Adrenal gland (tissue), 12 donors: ENCODE measurements around the gene PLA2G12B. TPM values are rescaled to one million over a fixed set of nuclear protein-coding genes. Genes with fewer than 3 reads are reported as not detected.

Source experiments
- DNase-seq, 7 donors: peaks; one replicate each; pipeline ENCODE4 v3.0.0-alpha.2; 2019 to 2020
- H3K27ac ChIP-seq, 5 donors: fragments of 200-600 bp; sonication (generic) in 4 of 5; 1 replicate in 3 of 5; 2 replicates in 2 of 5; pipeline versions ENCODE4 v1.5.1 to v1.8.0; 2016 to 2020; ENCODE audit warnings: mild to moderate bottlenecking in 1 of 5
- H3K27me3 ChIP-seq: fragments of 200-600 bp; 2 replicates; pipeline ENCODE4 v1.8.0; 2021
- H3K36me3 ChIP-seq, 2 donors: fragments of 200-600 bp; replicated peaks in 1 of 2; 1 replicate in 1 of 2; 2 replicates in 1 of 2; pipeline versions ENCODE4 v1.5.1 to v1.8.0; 2018 to 2022
- H3K4me1 ChIP-seq, 2 donors: fragments of 200-600 bp; replicated peaks in 1 of 2; 1 replicate in 1 of 2; 2 replicates in 1 of 2; pipeline versions ENCODE4 v1.5.1 to v1.8.0; 2018 to 2021
- H3K4me3 ChIP-seq, 4 donors: fragments of 200-600 bp; sonication (generic) in 3 of 4; one replicate each; pipeline ENCODE4 v1.5.1; 2016 to 2018
- H3K9me3 ChIP-seq, 3 donors: fragments of 200-600 bp; sonication (generic) in 1 of 3; replicated peaks in 1 of 3; 1 replicate in 2 of 3; 2 replicates in 1 of 3; pipeline versions ENCODE4 v1.5.1 to v1.8.0; 2016 to 2021
- CTCF ChIP-seq, 6 experiments: fragments of 450-650 bp in 4 of 6; fragments of 200-600 bp in 2 of 6; sonication (generic) in 1 of 6; IDR thresholded peaks; 1 replicate in 5 of 6; 2 replicates in 1 of 6; pipeline versions ENCODE4 v1.5.1 to v1.8.0; 2016 to 2021; ENCODE audit warnings: antibody characterized with exemption in 6 of 6, mild to moderate bottlenecking in 2 of 6, moderate library complexity in 1 of 6
- POLR2A ChIP-seq, 2 donors: fragments of 450-650 bp; IDR thresholded peaks; one replicate each; pipeline ENCODE4 v1.6.1; 2017; ENCODE audit warnings: antibody characterized with exemption in 2 of 2, mild to moderate bottlenecking in 2 of 2, moderate library complexity in 1 of 2
- WGBS, 4 donors: extraction: QIAGEN DNeasy Blood & Tissue Kit in 2 of 4; methylation state at CpG; one replicate each; pipeline versions ENCODE4 v1.1.5 to v1.1.7; 2013 to 2017; 5-methylcytosine and 5-hydroxymethylcytosine counted together
- intact Hi-C, 2 donors: fragments of 100-400 bp; cut with DNase I; formaldehyde crosslinking; loops; one replicate each; pipeline versions ENCODE4 v1.14.1 to v1.15.0; 2022 to 2023
- polyA plus RNA-seq, 3 donors: library from polyadenylated mRNA; stranded (reverse); fragments of 200-250 nt in 2 of 3; fragments of 350-450 nt in 1 of 3; fragmentation: Illumina TruSeq in 1 of 3; extraction: RNeasy Lipid Tissue Mini Kit (QIAGEN cat#74804) in 1 of 3; gene quantifications; one replicate each; pipeline ENCODE4 v1.2.3, GENCODE V29; 2013 to 2014
- total RNA-seq, 9 donors: library from RNA; depleted of rRNA in 4 of 9; stranded (reverse); fragments of >200 nt in 4 of 9; fragments of 120-200 nt in 1 of 9; fragmentation: NEBNext Ultra II Directional in 1 of 9; extraction: Animal tissue kit (Norgen Biotek cat#: 25700) in 1 of 9; gene quantifications; one replicate each; pipeline versions ENCODE4 v1.1.0 to v1.2.4, GENCODE V29; 2013 to 2023
- donor health status: healthy with polysubstance abuse.
- donor health status: Bipolar disorder and iron deficiency.
- donor health status: DM: yes; HTN: yes; CAD: no.
- donor health status: DM: no; HTN: no; CAD: no.
- donor health status: DM: no; HTN: no; CAD: no.
- donor health status: DM: yes; HTN: yes; CAD: no.

Gene PLA2G12B
- total and polyA plus RNA-seq, 12 donors, result not detected

GRCh38 chr10:72953687-72954086 is 919 bp downstream of the PLA2G12B start:
- Histone ChIP-seq H3K9me3 (no peaks in the 10 kb centered on the region), H3K36me3 (no peaks in the 10 kb centered on the region), H3K27me3 (no peaks in the 10 kb centered on the region), H3K4me1 (no peaks in the 10 kb centered on the region), H3K4me3 (no peak overlapping the region), H3K27ac (no peak overlapping the region)
- intact Hi-C loops, result no loop called here
- TF ChIP-seq CTCF (IDR thresholded peaks at IDR 0.05) (no peak), POLR2A (IDR thresholded peaks at IDR 0.05) (no peak)
- DNase-seq, result no peak
- WGBS, 4 donors, result 69 to 79% (median 71%) methylated on average over 7 to 8 of the region's 8 CpGs

GRCh38 chr10:72952642-72953158 is 1.9 kb downstream of the PLA2G12B start:
- Histone ChIP-seq H3K9me3 (no peaks in the 10 kb centered on the region), H3K27ac (no peak overlapping the region), H3K36me3 (no peaks in the 10 kb centered on the region), H3K4me1 (no peaks in the 10 kb centered on the region), H3K27me3 (no peaks in the 10 kb centered on the region), H3K4me3 (no peak overlapping the region)
- WGBS, 4 donors, result 82 to 90% (median 88%) methylated on average over 5 of the region's 5 CpGs
- no peak for TF ChIP-seq CTCF (IDR thresholded peaks at IDR 0.05)
- TF ChIP-seq POLR2A (IDR thresholded peaks at IDR 0.05), result no peak
- no peak for DNase-seq
- intact Hi-C loops, result no loop called here

- Histone ChIP-seq H3K4me1 (no peaks in the 10 kb centered on the region), H3K27me3 (no peaks in the 10 kb centered on the region), H3K4me3 (no peak overlapping the region), H3K9me3 (no peaks in the 10 kb centered on the region), H3K27ac (no peak overlapping the region), H3K36me3 (no peaks in the 10 kb centered on the region)
- no peak for TF ChIP-seq CTCF (IDR thresholded peaks at IDR 0.05)
- TF ChIP-seq POLR2A (IDR thresholded peaks at IDR 0.05), result no peak
- intact Hi-C loops, result no loop called here
- WGBS, 4 donors, result 89 to 93% (median 92%) methylated on average over 6 of the region's 6 CpGs
- DNase-seq, result no peak
These were observed 2.4 kb downstream of the PLA2G12B start for GRCh38 chr10:72952189-72952588.

GRCh38 chr10:72951760-72952159 is 2.8 kb downstream of the PLA2G12B start:
- TF ChIP-seq CTCF (IDR thresholded peaks at IDR 0.05), result no peak
- TF ChIP-seq POLR2A (IDR thresholded peaks at IDR 0.05), result no peak

More at GRCh38 chr10:72951760-72952159, 2.8 kb downstream of the PLA2G12B start:
- DNase-seq, result no peak
- intact Hi-C loops, result no loop called here
- 58 to 73% (median 64%) methylated on average over 3 of the region's 3 CpGs for WGBS, 4 donors
- Histone ChIP-seq H3K4me3 (no peak overlapping the region), H3K36me3 (no peaks in the 10 kb centered on the region), H3K4me1 (no peaks in the 10 kb centered on the region), H3K27ac (no peak overlapping the region), H3K9me3 (no peaks in the 10 kb centered on the region), H3K27me3 (no peaks in the 10 kb centered on the region)
